DMS153 treated with DMSO at 0.1 percent for 48 hours (cell line): ENCODE measurements around the gene AFF3.

Experiments used
- DNase-seq: peaks from one replicate; lab custom pipeline; 2025; ENCODE audit not compliant: unreplicated experiment; lab: John Stamatoyannopoulos, UW

Gene AFF3

DNA sequence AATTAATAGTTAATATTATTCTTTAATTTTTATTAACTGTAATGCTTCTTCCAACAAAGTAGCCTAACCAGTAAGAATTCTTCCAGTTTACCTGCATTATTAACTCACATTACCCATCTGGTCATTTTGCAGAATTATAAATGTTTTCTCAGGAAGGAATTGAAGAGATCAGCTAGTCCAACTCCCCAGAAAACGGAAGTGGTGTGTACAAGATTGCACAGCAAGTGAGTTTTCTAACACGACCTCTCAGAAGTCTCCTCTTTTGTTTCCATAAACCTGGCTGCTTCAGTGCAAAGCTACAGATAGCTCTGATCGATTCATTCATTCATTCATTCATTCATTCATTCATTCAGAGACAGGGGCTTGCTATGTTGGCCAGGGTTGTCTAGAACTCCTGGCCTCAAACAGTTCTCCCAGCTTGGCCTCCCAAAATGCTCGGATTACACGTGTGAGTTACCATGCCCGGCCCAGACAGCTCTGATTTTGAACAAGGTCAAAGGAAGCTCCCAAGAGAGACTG is 523.8 kb downstream of the AFF3 start:
- DNase-seq = no peak

DNA sequence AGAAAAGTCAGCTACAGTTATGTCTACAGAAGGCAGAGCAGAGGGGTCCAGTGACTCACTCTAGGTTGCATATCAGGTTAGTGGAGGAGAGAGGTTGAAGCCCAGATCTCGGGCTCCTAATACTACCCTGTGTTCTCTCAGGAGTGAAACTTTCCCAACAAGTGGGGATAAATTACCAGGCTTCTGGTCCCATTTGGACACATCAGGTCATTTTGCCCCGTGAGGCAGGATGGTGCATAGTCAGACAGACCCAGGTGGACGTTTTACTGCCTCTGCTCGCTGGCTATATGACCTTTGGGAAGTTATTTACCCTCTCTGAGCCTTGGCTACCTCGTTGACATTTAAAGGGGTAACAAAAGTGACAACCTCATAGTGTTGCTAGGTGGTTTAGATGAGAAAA is 524.6 kb downstream of the AFF3 start:
- DNase-seq = no peak

GRCh38 chr2:99615247-99615771 is 527.1 kb downstream of the AFF3 start:
- DNase-seq = no peak

- DNase-seq = no peak
Observed at GRCh38 chr2:99613980-99614379, 528.4 kb downstream of the AFF3 start.

- no peak for DNase-seq
Observed at GRCh38 chr2:99611786-99612185, 530.6 kb downstream of the AFF3 start.

- DNase-seq = no peak
Observed at GRCh38 chr2:99611034-99611433, 531.4 kb downstream of the AFF3 start.

DNA sequence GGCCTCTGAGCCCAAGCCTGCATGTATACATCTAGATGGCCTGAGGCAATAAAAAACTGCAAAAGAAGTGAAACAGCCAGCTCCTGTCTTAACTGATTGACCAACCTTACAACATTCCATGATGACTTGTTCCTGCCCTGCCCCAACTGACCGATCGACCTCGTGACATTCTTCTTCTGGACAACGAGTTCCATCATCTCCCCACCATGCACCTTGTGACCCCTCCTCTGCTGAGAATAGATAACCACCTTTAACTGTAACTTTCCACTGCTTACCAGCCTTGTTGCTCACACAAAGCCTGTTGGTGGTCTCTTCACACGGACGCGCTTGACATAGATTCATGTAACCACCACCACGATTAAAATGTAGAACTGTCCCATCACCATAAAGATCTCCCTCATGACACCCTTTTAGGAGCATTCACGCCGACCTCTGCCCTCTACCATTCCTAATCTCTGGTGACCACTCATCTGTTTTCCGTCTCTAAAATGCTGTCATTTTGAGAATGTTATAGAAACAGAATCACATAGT is 532.5 kb downstream of the AFF3 start:
- no peak for DNase-seq

- no peak for DNase-seq
Observed at GRCh38 chr2:99608861-99609260, 533.5 kb downstream of the AFF3 start.

GRCh38 chr2:99607861-99608491 is 534.4 kb downstream of the AFF3 start:
- no peak for DNase-seq

DNA sequence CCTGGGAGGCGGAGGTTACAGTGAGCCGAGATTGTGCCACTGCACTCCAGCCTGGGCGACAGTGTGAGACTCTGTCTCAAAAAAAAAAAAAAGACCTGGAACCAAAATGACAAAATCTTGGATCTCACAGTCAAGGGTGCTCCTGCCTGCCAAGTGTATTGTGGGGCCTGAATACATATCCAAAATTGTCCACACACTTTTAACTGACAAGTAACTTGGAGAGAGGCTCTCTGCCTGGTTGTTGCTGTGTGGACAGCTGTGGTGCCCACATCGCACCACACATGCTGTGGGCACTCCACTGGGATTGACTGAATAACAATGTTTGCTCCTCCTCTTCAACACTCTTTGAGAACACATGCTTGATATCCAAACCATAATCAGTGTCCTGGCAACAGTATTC is 534.9 kb downstream of the AFF3 start:
- DNase-seq = no peak

DNA sequence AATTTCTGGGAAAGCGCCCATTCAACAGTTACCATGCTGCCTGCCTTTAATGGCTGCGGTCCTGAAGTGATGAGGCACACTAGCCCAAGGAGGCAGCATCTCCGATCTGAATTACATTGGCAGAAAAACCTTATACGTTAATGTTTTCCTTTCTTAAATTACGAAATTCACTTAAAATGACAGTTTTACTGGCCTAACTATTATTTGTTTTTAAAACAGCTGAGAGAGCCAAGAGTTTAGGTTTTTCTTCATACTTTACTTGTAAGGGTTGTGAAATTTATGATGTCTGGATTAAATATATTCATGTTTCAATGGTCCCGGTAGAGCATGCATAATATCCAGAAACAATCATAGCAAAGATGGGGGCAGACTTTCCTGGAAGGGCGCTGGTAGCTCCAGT is 537.4 kb downstream of the AFF3 start:
- DNase-seq = no peak

- no peak for DNase-seq
Observed at GRCh38 chr2:99602476-99602875, 539.9 kb downstream of the AFF3 start.

GRCh38 chr2:99600981-99601651 is 541.3 kb downstream of the AFF3 start:
- DNase-seq = no peak

DNA sequence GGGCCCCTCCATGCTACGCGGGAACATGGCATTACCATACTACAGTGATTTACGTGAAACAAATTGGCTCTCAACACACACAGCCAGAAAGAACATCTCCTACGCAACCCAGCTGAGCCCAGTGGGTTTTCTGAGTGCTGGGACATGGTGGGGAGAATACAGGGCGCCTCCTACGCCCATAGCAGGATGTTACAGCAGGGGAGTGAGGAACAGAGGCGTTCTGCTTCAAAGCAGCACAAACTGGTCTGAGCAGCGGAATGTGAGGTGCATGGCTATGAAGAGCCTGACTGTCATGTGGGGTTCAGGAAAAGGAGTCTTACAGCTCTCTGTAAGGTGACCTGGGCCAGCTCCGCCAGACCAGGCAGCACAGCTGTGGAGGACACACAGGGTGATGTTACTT is 543.9 kb downstream of the AFF3 start:
- no peak for DNase-seq

- DNase-seq = no peak
Observed at GRCh38 chr2:99597616-99598015, 544.8 kb downstream of the AFF3 start.

DNA sequence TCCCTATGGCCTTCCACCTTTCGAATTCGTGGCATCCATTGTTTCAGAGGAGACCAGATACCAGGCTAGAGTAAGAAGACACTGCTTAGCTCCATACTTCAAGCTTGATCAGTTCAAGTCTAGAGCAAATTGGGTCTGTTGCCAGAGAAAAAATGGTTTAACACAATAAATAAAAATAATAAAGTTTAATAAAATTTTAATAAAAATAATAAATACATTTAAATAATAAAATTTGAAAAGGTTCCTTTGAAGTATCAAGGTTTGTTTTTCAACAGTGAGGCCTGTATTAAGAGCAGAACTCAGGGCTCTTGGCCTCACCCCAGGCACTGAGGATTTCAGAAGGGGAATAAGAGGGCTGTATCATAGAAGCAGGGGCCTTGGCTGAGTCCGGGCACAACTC is 547.0 kb downstream of the AFF3 start:
- no peak for DNase-seq

DNA sequence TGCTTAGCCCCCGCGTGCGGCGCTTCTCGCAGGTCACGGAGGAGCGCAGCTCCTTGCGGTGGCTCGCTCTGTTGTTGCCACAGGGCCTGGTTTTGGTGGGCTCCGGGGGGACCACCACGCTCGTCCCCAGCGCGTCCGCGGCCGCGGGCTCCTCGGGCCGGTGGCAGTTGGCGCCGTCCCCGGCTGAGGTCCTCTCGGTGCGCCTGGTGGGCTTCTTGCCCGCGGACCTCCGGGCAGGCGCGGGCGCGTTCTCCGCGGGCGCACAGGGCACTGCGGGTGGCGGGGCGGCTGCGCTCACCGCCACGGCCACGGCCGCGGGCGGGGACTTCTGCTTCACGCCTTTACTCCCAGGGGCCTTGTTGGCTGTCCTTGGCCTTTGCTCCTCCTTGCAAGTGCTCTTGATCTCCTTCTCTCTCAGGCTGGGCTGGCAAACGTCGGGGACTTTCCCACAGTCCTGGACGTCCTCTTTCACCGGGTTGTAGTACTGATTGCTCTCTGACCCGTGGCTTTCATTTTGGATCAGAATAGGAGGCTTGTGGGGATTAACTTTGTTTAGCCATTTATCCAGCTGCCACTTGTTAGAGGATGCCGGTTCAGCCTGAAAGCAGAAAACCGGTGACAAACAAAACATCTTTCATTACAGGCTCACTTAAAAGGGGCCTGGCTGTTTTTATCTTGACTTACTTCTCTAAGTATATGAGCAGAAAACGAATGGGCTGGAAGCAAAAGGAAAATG is 548.5 kb downstream of the AFF3 start:
- no peak for DNase-seq

GRCh38 chr2:99576775-99577174 is 565.6 kb downstream of the AFF3 start:
- no peak for DNase-seq

GRCh38 chr2:99573634-99574251 is 568.6 kb downstream of the AFF3 start:
- no peak for DNase-seq

DNA sequence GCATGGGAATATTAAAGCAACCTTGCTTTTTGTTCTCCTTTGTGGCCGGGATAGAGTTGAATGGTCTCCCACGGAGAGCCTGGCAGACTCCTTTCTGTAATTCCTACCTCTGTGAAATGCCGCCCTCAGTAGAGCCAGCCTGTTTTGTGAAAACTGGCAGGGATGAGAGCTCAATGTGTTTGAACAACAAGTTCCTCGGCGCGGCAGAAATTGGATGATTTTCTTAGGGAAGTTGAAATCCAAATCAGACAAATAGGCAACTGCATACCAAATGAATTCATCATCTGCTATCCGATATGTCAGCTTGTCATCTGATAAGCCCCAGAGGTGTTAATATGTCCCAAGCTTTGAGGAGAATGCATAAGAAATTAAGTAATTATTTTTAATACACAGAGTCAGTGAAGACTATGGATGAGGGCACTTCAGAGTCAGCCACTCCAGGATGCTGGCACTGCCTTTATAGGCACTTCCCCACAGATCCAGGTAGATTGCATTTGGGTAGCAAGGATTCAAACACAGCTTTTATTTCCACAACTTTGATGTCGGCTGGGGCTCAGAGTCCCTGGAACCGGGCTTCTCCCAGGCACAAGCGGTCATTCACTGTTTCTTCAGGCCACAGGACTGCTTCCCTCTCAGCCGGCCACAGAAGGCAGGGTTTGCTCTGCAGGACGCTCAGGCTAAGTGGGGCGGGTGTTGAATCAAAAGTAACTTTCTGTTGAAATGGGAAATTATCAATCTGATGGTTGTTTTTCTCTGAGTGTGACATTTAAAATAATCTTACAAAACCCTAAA is 569.8 kb downstream of the AFF3 start:
- DNase-seq = peak; percentile 19
